HG02840 (cell line): ENCODE measurements around the gene RFXANK.

Experiments used
- ATAC-seq: cut with Tn5 transposase; IDR thresholded peaks from one replicate; pipeline ENCODE4 v1.9.1; 2021; ENCODE audit warnings: mild to moderate bottlenecking, moderate library complexity, moderate number of reproducible peaks; ENCODE audit not compliant: unreplicated experiment, low FRiP score

The RFXANK gene

DNA sequence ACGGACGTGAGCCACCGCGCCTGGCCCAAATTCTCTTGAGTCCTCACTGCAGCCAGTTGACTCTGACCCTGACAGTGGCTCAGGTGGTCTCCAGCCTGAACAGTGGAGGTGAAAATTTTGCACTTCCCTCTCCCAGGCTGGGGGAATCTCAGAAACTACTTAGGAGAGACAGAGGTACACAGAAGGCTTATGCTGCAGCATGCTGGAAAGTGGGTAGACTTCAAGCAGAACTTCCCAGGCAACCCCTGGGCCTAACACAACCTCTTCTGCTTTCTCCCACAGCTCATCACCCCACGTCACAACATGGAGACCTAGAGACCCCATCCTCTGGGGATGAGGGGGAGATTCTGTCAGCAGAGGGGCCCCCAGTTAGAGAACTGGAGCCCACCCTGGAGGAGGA, 34.1 kb downstream of the RFXANK start:
- ATAC-seq, result no peak

DNA sequence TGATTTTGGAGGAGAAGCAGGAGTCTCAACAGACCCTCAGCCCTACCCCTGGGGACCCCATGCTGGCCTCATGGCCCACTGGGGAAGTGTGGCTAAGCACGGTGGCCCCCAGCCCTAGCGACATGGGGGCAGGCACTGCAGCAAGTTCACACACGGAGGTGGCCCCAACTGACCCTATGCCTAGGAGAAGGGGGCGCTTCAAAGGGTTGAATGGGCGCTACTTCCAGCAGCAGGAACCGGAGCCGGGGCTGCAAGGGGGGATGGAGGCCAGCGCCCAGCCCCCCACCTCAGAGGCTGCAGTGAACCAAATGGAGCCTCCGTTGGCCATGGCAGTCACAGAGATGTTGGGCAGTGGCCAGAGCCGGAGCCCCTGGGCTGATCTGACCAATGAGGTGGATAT, 34.6 kb downstream of the RFXANK start:
- ATAC-seq, result no peak

DNA sequence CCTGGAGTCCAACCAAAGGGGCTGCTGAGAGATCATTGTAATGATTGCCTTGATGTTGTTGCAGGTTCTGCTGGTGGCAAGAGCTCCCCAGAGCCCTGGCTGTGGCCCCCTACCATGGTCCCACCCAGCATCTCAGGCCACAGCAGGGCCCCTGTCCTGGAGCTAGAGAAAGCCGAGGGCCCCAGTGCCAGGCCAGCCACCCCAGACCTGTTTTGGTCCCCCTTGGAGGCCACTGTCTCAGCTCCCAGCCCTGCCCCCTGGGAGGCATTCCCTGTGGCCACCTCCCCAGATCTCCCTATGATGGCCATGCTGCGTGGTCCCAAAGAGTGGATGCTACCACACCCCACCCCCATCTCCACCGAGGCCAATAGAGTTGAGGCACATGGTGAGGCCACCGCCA, 35.2 kb downstream of the RFXANK start:
- no peak for ATAC-seq

DNA sequence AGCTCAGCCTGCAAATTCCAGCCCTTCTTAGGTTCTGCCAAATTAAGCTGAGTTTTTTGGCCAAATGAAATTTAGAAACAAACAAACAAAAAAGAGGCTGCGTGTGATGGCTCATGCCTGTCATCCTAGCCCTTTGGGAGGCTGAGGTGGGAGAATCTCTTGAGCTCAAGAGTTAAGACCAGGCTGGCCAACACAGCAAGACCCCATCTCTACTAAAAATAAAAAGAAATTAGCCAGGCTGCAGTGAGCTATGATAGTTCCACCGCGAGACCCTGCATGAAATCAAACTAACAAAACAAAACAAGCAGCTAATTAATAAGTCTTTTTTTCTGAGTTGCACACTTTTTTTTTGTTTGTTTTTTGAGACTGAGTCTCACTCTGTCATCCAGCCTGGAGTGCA, 37.6 kb downstream of the RFXANK start:
- ATAC-seq, result no peak

DNA sequence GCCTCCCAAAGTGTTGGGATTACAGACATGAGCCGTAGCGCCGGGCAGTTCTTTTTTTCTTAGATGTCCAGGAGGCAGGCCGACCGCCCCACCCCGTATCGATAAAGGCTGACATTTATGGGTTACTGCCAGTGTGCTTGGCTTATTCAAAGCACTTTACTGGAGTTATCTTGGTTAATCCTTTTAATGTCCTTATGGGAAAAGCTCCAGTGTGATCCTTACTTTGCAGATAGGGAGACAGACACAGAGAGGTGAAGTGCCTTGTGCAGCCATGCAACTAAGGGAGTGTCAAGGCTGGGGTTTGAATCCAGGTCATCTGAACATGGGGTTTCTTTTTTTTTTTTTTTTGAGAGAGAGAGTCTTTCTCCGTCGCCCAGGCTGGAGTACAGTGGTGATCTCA, 38.9 kb downstream of the RFXANK start:
- no peak for ATAC-seq

DNA sequence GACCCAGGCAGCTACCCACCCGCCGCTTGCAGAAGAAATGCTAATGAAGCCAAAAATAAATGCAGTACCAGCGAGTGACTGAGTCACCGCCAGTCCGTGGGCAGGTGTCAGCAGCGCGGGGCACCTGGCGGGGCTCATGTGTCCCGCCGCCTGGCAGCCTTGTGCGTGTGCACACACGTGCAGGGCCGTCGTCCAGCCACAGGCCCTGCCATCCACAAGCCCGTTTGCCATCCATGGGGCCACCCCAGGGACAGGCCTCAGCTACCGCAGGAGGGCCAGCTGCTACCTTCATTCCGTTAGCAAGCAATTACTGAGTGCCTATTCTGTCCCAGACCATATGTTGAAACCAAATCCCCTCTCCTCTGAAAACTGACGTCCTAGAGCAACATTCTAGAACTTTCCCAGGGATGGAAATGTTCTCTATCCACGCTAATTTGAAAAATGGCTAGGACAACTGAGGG, 40.2 kb downstream of the RFXANK start:
- no peak for ATAC-seq

DNA sequence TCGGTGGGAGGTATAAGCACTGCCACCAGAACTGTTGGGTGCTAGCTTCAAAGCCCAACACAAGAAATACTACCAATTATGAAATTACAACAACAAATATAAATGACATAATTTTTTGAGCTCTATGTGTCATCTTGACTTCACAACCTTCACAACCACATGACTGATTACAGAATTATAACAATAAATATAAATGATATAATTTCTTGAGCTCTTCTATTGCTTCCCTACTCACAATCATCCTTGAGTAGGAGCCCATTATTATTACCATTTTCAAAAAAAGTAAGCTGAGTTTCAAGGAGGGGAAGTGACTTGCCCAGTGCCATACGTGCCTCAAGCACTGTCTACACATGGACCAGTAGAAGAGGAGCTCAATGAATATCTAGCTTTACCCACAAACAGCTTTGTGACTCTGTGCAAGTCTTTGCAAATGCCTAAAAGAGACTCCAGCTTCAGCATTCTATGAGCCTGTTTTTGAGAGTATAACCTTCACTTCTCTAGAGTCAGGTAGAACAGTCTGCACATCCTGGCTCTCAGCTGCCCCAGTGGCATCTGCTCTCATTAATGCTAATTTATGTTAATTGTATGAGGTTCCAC, 42.3 kb downstream of the RFXANK start:
- ATAC-seq, result no peak

DNA sequence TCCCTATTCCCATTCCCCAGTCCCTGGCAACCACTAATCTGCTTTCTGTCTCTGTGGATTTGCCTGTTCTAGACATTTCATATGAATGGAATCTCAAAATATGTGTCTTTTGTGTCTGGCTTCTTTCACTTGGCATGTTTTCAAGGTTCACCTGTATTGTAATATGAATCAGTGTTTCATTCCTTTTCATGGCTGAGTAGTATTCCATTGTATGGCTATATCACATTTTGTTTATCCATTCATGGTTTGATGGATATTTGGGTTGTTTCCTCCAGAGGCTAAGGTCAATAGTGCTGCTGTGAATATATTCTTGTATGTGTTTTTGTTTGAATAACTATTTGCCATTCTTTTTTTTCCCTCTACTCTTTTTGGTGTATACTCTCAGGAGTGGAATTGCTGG, 44.1 kb downstream of the RFXANK start:
- ATAC-seq, result no peak

DNA sequence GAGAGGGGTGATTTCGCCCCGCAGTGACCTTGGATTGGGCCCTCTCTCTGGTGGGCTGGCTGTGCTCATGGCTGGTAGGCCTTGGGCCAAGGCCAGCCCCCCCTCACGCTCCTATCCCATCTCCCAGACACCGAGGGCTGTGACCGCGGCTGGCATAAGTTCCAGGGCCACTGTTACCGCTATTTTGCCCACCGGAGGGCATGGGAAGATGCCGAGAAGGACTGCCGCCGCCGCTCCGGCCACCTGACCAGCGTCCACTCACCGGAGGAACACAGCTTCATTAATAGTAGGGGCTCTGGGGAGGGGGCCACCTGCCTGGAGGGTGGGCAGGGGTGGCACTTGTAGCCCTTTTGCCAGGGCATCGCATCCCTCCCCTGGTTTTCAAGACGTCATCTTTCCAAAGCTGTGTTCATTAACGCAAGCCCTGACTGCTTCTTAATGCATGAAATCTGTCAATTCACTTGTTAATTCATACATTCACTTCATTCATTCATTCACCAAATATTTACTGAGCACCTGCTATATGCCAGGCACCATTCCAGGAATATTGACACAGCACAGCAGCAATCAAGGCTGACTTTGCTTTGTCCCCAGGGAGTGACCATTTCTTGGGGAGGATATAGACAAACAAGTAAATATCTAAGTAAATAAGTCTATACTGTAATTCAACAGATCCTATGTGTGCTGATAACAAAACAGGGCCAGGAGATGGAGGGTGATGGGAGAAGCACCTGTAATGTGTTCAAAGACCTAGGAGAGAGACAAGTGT, 46.3 kb downstream of the RFXANK start:
- ATAC-seq, result no peak

DNA sequence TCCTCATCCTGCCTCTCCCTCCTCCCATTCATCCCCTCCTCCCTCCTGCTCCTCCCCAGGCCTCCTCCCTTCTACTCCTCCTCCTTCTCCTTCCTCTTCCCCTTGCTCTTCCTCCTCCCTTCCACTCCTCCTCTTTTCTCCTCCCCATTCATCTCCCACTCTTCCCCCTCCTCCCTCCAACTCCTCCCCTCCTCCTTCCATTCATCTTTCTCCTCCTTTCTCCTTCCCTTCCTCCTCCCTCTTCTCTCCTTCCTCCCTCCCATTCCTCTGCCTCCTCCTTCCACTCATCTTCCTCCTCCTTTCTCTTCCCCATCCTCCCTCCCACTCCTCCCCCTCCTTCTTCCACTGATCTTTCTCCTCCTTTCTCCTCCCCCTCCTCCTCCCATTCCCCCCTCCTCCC, 47.6 kb downstream of the RFXANK start:
- no peak for ATAC-seq

DNA sequence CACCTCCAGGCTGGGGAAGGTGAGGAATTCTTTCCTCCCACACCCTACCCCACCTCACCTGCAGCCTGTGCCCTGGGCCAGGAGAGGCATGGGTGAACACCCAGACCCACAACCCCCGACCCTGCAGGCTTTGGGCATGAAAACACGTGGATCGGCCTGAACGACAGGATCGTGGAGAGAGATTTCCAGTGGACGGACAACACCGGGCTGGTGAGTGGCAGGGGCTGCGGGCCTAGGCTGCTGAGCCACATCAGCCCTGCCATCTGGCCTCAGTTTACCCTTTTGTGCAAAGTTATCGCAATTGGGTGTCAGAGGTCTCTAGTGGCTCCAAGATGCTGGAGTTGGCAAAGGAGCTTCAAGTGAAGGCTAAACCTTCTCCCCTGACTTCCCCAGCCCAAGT, 48.4 kb downstream of the RFXANK start:
- no peak for ATAC-seq

DNA sequence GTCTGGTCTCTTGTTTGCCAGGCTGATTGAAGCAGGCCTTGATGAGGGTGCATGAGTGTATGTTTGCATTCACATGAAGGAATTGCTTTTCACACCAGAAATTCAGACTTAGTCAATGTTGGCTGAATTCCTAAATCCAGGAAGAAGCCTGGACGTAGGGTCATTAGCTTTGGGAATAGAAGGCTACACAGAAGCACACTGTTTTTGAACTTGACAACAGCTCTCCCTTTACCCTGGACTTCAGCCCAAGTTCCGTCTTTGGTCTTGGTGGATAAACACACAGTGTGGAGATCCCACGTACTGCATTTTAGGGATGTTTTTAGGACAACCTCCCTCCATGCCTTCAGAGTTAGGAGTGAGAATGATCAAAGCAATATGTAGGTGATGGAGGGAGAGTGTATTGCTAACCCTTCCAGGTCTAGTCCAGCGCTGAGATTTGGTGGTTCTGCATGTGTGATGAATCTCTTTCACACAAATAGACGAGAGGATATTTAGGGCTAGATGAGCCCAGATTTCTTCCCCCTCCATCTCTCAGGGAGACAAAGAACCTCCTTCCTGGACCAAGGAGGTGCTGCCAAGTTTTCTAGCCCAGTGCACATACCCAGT, 58.2 kb downstream of the RFXANK start:
- no peak for ATAC-seq
